DMS53 treated with DMSO at 0.1 percent for 48 hours (cell line): ENCODE results near the gene USF3.

Experiments used
- DNase-seq: peaks from one replicate; lab custom pipeline; 2025; ENCODE audit not compliant: unreplicated experiment; lab: John Stamatoyannopoulos, UW

The USF3 gene

GRCh38 chr3:113697500-113698090, 1.2 kb upstream of the USF3 start:
- DNase-seq = no peak

- peak; percentile 94 for DNase-seq
Measured at GRCh38 chr3:113696658-113697499, 437 bp upstream of the USF3 start.

- DNase-seq = no peak
Measured at GRCh38 chr3:113695431-113695785, 1.0 kb downstream of the USF3 start.

GRCh38 chr3:113690482-113690881, 6.0 kb downstream of the USF3 start:
- no peak for DNase-seq

- DNase-seq = no peak
Measured at GRCh38 chr3:113685956-113686721, 10.3 kb downstream of the USF3 start.

- no peak for DNase-seq
Measured at GRCh38 chr3:113685124-113685523, 11.3 kb downstream of the USF3 start.

GRCh38 chr3:113684271-113684819, 12.1 kb downstream of the USF3 start:
- DNase-seq = no peak

- DNase-seq = no peak
Measured at GRCh38 chr3:113678773-113679172, 17.7 kb downstream of the USF3 start.

GRCh38 chr3:113677737-113678136, 18.7 kb downstream of the USF3 start:
- no peak for DNase-seq

- DNase-seq = no peak
Measured at GRCh38 chr3:113676261-113676660, 20.2 kb downstream of the USF3 start.

GRCh38 chr3:113673593-113673992, 22.8 kb downstream of the USF3 start:
- no peak for DNase-seq

- no peak for DNase-seq
Measured at GRCh38 chr3:113668015-113668414, 28.4 kb downstream of the USF3 start.

- DNase-seq = no peak
Measured at GRCh38 chr3:113664523-113665094, 31.8 kb downstream of the USF3 start.

- DNase-seq = no peak
Measured at GRCh38 chr3:113663761-113664160, 32.7 kb downstream of the USF3 start.

- peak; percentile 73 for DNase-seq
Measured at GRCh38 chr3:113663324-113663750, 33.1 kb downstream of the USF3 start.

GRCh38 chr3:113662824-113663223, 33.6 kb downstream of the USF3 start:
- DNase-seq = no peak

- DNase-seq = no peak
Measured at GRCh38 chr3:113660896-113661295, 35.5 kb downstream of the USF3 start.

GRCh38 chr3:113660458-113660857, 36.0 kb downstream of the USF3 start:
- no peak for DNase-seq

GRCh38 chr3:113659996-113660395, 36.4 kb downstream of the USF3 start:
- DNase-seq = no peak

- DNase-seq = peak; percentile 74
Measured at GRCh38 chr3:113659101-113659541, 37.3 kb downstream of the USF3 start.

GRCh38 chr3:113658107-113658506, 38.3 kb downstream of the USF3 start:
- DNase-seq = no peak
